Stimulated activated naive B cell treated with anti-CD40 and anti-IgM and Interleukin-4, amounts not matched to agents 10 μg/mL and 1 μg/mL and 100 μg/mL, for 72 hours (primary cell): ENCODE results near the gene COX15.

Experiments
- ATAC-seq, 2 donors: fragments of 150-1000 bp; cut with Tn5 transposase; replicated peaks; 2 replicates each; pipeline ENCODE4 v1.10.0; 2021; ENCODE audit warnings: moderate library complexity in 1 of 2
- DNase-seq: peaks from one replicate; pipeline ENCODE4 v3.0.0; 2021
- H3K27ac Mint-ChIP-seq: one replicate; pipeline ENCODE4 v1.8.0; 2022; ENCODE audit warnings: mild to moderate bottlenecking, mixed read lengths
- H3K27me3 Mint-ChIP-seq, 2 donors: one replicate each; pipeline ENCODE4 v1.8.0; 2022; ENCODE audit warnings: mixed read lengths in 2 of 2
- H3K36me3 Mint-ChIP-seq, 2 donors: one replicate each; pipeline ENCODE4 v1.8.0; 2022; ENCODE audit warnings: mixed read lengths in 2 of 2, mild to moderate bottlenecking in 1 of 2
- H3K4me1 Mint-ChIP-seq, 2 donors: one replicate each; pipeline ENCODE4 v1.8.0; 2022; ENCODE audit warnings: mixed read lengths in 2 of 2, mild to moderate bottlenecking in 1 of 2
- H3K4me3 Mint-ChIP-seq, 2 donors: one replicate each; pipeline ENCODE4 v1.8.0; 2022; ENCODE audit warnings: mild to moderate bottlenecking in 2 of 2, mixed read lengths in 2 of 2, moderate library complexity in 1 of 2
- H3K9me3 Mint-ChIP-seq, 2 donors: one replicate each; pipeline ENCODE4 v1.8.0; 2022; ENCODE audit warnings: mixed read lengths in 2 of 2, mild to moderate bottlenecking in 1 of 2

COX15 gene

DNA sequence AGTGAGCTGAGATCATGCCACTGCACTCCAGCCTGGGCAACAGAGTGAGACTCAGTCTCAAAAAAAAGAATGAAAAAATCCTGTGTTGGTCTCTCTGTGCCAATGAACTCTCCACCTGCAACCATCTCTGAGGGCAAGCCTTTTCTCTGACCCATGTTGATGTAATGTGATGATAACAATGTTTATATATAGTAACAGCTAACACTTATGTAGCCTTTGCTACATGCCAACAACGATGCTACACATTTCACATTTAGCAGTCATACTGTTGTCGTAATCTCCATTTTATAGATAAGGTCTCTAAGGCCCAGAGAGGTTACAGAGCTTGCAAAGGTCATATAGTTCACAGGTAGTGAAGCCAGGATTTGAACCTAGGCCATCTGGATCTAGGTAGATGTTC, 11.5 kb downstream of the COX15 start:
- no peak overlapping the region for H3K27ac Mint-ChIP-seq
- peaks cover 50 to 54% of the 10 kb centered on the region in 2 donors for H3K36me3 Mint-ChIP-seq
- H3K4me1 Mint-ChIP-seq = peaks cover 0 to 1% of the 10 kb centered on the region in 2 donors
- ATAC-seq (no peak), DNase-seq (no peak)
- no peaks in the 10 kb centered on the region for H3K27me3 Mint-ChIP-seq
- H3K4me3 Mint-ChIP-seq = no peak overlapping the region
- no peaks in the 10 kb centered on the region for H3K9me3 Mint-ChIP-seq

DNA sequence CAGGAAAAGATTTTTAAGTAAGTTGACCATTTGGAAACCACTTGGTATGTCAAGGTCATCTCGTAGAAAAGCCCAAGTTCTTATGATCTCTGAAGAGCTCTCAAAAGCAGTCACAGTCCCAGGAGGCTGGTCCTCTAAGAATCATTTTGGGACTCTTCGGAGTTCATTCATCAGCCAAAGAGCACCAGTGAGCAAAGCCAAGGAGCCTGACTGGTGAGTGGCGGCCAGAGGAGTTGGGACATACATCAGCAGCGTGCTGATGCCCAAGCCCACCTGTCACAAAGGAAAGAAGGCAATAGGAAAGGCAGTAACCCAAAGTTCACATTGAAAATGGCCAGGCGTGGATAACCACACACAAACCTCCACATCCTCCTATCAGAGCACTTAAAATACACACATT, 17.5 kb downstream of the COX15 start:
- no peak for ATAC-seq
- H3K27ac Mint-ChIP-seq = no peak overlapping the region
- no peak for DNase-seq
- H3K4me1 Mint-ChIP-seq = peaks cover 5 to 7% of the 10 kb centered on the region in 2 donors
- no peak overlapping the region for H3K4me3 Mint-ChIP-seq
- H3K9me3 Mint-ChIP-seq = no peaks in the 10 kb centered on the region
- no peaks in the 10 kb centered on the region for H3K27me3 Mint-ChIP-seq
- H3K36me3 Mint-ChIP-seq = peaks cover 37 to 53% of the 10 kb centered on the region in 2 donors

GRCh38 chr10:99711129-99711719, 20.7 kb downstream of the COX15 start:
- ATAC-seq = peak; percentile 71 to 83
- H3K4me1 Mint-ChIP-seq = peaks cover 5 to 7% of the 10 kb centered on the region in 2 donors
- H3K4me3 Mint-ChIP-seq = no peak overlapping the region
- H3K36me3 Mint-ChIP-seq = peaks cover 26 to 50% of the 10 kb centered on the region in 2 donors
- no peak overlapping the region for H3K27ac Mint-ChIP-seq
- no peaks in the 10 kb centered on the region for H3K27me3 Mint-ChIP-seq
- DNase-seq = no peak
- H3K9me3 Mint-ChIP-seq = no peaks in the 10 kb centered on the region

- peak; percentile 63 to 65 for ATAC-seq
Measured at GRCh38 chr10:99709480-99710229, 22.3 kb downstream of the COX15 start.

GRCh38 chr10:99708428-99709012, 23.4 kb downstream of the COX15 start:
- no peak overlapping the region for H3K27ac Mint-ChIP-seq

More at GRCh38 chr10:99709480-99710229, 22.3 kb downstream of the COX15 start:
- Mint-ChIP-seq H3K27ac (no peak overlapping the region), H3K27me3 (no peaks in the 10 kb centered on the region), H3K4me1 (peaks cover 5 to 7% of the 10 kb centered on the region in 2 donors), H3K36me3 (peaks cover 35 to 44% of the 10 kb centered on the region in 2 donors), H3K4me3 (no peak overlapping the region), H3K9me3 (no peaks in the 10 kb centered on the region)
- DNase-seq = no peak

GRCh38 chr10:99700649-99701048, 31.3 kb downstream of the COX15 start:
- Mint-ChIP-seq H3K4me3 (no peak overlapping the region), H3K9me3 (no peaks in the 10 kb centered on the region), H3K4me1 (no peaks in the 10 kb centered on the region), H3K27ac (no peak overlapping the region), H3K27me3 (no peaks in the 10 kb centered on the region), H3K36me3 (peaks cover 55 to 66% of the 10 kb centered on the region in 2 donors)
- DNase-seq (no peak), ATAC-seq (no peak)

More at GRCh38 chr10:99708428-99709012, 23.4 kb downstream of the COX15 start:
- Mint-ChIP-seq H3K4me1 (peaks cover 5 to 7% of the 10 kb centered on the region in 2 donors), H3K9me3 (no peaks in the 10 kb centered on the region), H3K36me3 (peaks cover 38 to 46% of the 10 kb centered on the region in 2 donors), H3K4me3 (no peak overlapping the region), H3K27me3 (no peaks in the 10 kb centered on the region)
- ATAC-seq = no peak
- DNase-seq = no peak

DNA sequence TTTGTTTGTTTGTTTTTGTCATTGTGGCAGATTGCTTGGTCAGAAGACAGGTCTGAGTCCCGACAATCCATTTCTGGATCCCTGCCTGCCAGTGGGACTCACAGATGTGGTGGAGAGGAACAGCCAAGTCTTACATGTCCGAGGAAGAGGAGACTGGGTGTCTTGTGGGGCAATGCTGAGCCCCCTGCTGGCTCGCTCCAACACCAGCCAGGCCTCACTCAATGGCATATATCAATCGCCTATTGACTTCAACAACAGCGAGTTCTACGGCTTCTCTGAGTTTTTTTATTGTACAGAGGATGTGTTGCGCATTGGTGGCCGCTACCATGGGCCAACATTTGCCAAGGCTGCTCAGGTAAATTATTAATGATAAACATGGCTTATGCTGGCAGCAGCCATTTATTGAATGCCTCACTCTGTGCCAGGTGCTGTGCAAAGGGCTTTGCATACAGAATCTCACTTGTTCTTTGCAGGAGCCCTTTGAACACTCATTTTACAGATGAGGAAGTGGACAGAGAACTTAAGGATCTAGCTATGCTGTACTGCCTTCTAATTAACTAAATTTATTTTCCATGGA, 33.3 kb downstream of the COX15 start:
- Mint-ChIP-seq H3K4me3 (no peak overlapping the region), H3K4me1 (no peaks in the 10 kb centered on the region), H3K9me3 (no peaks in the 10 kb centered on the region), H3K27me3 (no peaks in the 10 kb centered on the region), H3K27ac (no peak overlapping the region), H3K36me3 (peaks cover 43 to 61% of the 10 kb centered on the region in 2 donors)
- DNase-seq (no peak), ATAC-seq (no peak)

DNA sequence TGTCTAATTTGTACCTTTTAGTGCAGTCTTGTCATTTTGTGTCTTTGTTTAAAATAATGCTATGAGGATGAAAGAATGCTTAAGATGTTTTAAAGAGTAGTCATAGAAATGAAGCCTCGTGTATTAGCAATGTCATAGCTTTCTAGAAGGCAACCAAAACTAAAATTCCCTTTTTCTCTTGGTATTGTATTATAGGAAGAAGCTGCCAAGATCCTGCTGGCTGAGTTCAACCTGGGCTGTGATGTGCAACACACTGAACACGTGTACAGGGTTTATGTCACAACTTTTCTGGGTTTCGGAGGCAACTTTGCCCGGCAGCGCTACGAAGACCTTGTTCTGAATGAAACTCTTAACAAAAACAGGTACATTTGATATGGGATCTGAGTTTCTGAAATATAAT, 36.2 kb downstream of the COX15 start:
- no peaks in the 10 kb centered on the region for H3K27me3 Mint-ChIP-seq
- no peak overlapping the region for H3K27ac Mint-ChIP-seq
- no peaks in the 10 kb centered on the region for H3K9me3 Mint-ChIP-seq
- DNase-seq (no peak), ATAC-seq (no peak)
- no peaks in the 10 kb centered on the region for H3K4me1 Mint-ChIP-seq
- H3K36me3 Mint-ChIP-seq = peaks cover 43 to 65% of the 10 kb centered on the region in 2 donors
- no peak overlapping the region for H3K4me3 Mint-ChIP-seq

DNA sequence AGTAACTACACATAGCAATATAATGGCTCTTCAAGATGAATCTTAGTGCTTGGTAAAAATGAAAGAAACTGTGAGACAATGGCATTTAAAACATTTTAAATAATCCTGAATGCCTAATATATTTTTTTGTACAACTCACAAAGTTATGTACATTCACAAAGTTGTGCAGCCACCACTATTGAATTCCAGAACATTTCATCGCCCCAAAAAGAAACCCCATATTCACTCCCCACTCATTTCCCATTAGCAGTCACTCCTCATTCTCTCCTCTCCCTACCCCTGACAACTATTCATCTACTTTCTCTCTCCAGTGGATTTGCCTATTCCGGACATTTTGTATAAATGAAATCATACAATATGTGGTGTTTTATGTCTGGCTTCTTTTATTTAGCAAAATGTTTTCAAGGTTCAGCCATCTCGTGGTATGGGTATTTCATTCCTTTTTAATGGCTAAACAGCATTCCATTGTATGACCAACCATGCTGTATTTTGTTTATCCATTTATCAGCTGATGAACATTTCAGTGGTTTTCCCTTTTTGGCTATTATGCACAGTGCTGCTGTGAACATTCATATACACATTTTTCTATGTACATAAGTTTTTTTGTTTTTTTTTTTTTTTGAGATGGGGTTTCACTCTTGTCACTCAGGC, 37.9 kb downstream of the COX15 start:
- H3K27me3 Mint-ChIP-seq = no peaks in the 10 kb centered on the region
- ATAC-seq = no peak
- DNase-seq = no peak
- peaks cover 34 to 57% of the 10 kb centered on the region in 2 donors for H3K36me3 Mint-ChIP-seq
- H3K27ac Mint-ChIP-seq = no peak overlapping the region
- H3K4me1 Mint-ChIP-seq = no peaks in the 10 kb centered on the region
- H3K4me3 Mint-ChIP-seq = no peak overlapping the region
- H3K9me3 Mint-ChIP-seq = no peaks in the 10 kb centered on the region

DNA sequence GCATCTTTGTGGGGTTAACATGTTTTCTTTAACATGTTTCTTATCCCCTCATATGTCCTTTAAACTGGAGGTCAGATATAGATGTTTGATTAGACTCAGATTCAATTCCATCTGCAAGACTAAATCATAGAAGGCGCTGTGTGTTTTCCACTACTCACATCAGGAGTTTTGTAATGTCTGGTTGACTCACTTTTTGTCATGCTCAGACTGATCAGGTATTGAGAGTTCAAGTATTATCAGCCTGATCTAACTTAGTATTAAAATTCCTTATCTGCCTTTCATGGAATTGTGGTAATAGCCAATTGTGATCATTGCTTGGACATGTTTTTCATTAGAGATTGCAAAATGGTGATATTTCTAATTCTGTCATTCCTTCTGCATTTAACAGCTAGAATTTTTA, 42.5 kb downstream of the COX15 start:
- DNase-seq = no peak
- no peak for ATAC-seq
- no peaks in the 10 kb centered on the region for H3K9me3 Mint-ChIP-seq
- H3K4me1 Mint-ChIP-seq = peaks cover 7 to 15% of the 10 kb centered on the region in 2 donors
- H3K27ac Mint-ChIP-seq = no peak overlapping the region
- no peak overlapping the region for H3K4me3 Mint-ChIP-seq
- no peaks in the 10 kb centered on the region for H3K27me3 Mint-ChIP-seq
- H3K36me3 Mint-ChIP-seq = peaks cover 16 to 43% of the 10 kb centered on the region in 2 donors

DNA sequence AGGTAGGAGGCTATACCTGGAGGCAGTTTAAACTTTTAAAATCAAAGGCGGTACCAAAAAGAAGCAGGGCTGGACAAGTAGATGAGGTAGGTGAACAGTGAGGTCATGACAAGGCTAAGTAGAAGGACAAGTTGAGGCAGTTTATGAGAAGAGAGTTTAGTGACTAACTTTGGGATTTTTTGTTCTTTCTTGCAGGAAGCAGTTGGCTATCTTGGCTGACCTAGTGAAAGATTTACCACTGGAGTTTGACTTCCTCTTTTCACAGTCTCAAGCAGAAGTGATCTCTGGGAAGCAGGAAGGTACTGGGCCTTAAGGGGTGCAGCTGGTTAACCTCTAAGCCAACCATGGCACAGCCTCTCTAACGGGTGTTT, 46.3 kb downstream of the COX15 start:
- ATAC-seq (peak; percentile 83 to 94), DNase-seq (no peak)
- H3K27me3 Mint-ChIP-seq = no peaks in the 10 kb centered on the region
- H3K9me3 Mint-ChIP-seq = no peaks in the 10 kb centered on the region
- H3K4me1 Mint-ChIP-seq = peaks cover 7 to 15% of the 10 kb centered on the region in 2 donors
- H3K4me3 Mint-ChIP-seq = no peak overlapping the region
- H3K36me3 Mint-ChIP-seq = peaks cover 2 to 24% of the 10 kb centered on the region in 2 donors
- H3K27ac Mint-ChIP-seq = no peak overlapping the region

- no peak overlapping the region for H3K27ac Mint-ChIP-seq
- DNase-seq (no peak), ATAC-seq (peak; percentile 65 to 67)
Measured at GRCh38 chr10:99682752-99683151, 49.2 kb downstream of the COX15 start.

More at GRCh38 chr10:99682752-99683151, 49.2 kb downstream of the COX15 start:
- H3K27me3 Mint-ChIP-seq = no peaks in the 10 kb centered on the region
- no peaks in the 10 kb centered on the region for H3K9me3 Mint-ChIP-seq
- H3K36me3 Mint-ChIP-seq = peaks cover 13 to 21% of the 10 kb centered on the region in 2 donors
- peaks cover 7 to 15% of the 10 kb centered on the region in 2 donors for H3K4me1 Mint-ChIP-seq
- no peak overlapping the region for H3K4me3 Mint-ChIP-seq
